Ovary (tissue), 3 donors: ENCODE measurements around the gene EEF2KMT.
"Not testable (repeated sequence)": the region's sequence is repeated elsewhere in the genome, so short reads cannot be mapped to it uniquely, and the experiment has no call there.

Experiments used
- EP300 ChIP-seq: sonication (generic); formaldehyde crosslinking; IDR thresholded peaks from one replicate; pipeline ENCODE4 v1.6.1; 2017; ENCODE audit warnings: antibody characterized with exemption
- POLR2A ChIP-seq: fragments of 450-650 bp; IDR thresholded peaks from one replicate; pipeline ENCODE4 v1.6.1; 2017; ENCODE audit warnings: antibody characterized with exemption, mild to moderate bottlenecking, moderate library complexity
- TF ChIP-seq, protein P1 (sequence below), 3 donors: fragments of 450-650 bp in 2 of 3; fragments of 200-600 bp in 1 of 3; IDR thresholded peaks; one replicate each; pipeline versions ENCODE4 v1.5.1 to v1.8.0; 2016 to 2022; ENCODE audit warnings: antibody characterized with exemption in 3 of 3, mild to moderate bottlenecking in 1 of 3
- donor health status: DM: no; HTN: no; CAD: no.

DNA sequence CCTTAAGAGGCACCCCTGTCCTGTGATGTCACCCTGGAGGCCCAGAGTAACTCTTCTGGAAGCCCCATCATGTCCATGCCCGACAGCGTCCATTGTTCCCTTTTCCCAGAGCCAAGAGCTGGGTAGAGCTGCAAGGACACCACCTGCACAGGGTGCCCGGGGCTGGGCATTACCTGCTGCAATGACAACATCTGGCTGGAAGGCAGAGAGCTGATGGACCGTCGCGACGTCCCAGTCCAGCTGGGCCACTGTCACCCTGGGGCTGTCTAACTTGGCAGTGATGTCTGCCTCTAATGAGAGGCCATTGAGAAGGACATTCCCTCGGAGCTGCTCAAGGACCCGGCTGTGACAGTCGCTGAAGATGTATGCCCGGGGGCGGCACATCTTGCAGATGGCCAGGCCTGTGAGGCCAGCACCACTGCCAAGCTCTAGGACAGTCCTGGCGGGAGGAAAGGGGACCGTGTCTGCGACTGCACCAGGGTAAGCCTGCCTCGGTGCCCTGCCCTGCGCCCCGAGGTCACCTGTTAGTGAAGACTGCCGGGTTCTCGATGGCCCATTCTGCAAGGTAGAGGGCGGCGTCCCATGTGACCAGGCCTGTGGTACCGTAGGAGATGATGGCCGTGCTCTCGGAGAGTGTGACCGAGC is 7.6 kb downstream of the EEF2KMT start:
- TF ChIP-seq, protein P1, sequence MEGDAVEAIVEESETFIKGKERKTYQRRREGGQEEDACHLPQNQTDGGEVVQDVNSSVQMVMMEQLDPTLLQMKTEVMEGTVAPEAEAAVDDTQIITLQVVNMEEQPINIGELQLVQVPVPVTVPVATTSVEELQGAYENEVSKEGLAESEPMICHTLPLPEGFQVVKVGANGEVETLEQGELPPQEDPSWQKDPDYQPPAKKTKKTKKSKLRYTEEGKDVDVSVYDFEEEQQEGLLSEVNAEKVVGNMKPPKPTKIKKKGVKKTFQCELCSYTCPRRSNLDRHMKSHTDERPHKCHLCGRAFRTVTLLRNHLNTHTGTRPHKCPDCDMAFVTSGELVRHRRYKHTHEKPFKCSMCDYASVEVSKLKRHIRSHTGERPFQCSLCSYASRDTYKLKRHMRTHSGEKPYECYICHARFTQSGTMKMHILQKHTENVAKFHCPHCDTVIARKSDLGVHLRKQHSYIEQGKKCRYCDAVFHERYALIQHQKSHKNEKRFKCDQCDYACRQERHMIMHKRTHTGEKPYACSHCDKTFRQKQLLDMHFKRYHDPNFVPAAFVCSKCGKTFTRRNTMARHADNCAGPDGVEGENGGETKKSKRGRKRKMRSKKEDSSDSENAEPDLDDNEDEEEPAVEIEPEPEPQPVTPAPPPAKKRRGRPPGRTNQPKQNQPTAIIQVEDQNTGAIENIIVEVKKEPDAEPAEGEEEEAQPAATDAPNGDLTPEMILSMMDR (IDR thresholded peaks at IDR 0.05) = not testable (repeated sequence)
- not testable (repeated sequence) for TF ChIP-seq POLR2A, EP300
